Progenitor cell of endocrine pancreas (in vitro differentiated cells): Measurements from ENCODE around the gene RERE. TPM values are rescaled to one million over a fixed set of nuclear protein-coding genes. Genes with fewer than 3 reads are reported as not detected.
A peak's percentile ranks its signal among the peaks of the same experiment; 100 is the strongest.

Experiments
- DNase-seq: peaks from one replicate; pipeline ENCODE4 v3.0.0; 2021; ENCODE audit warnings: low spot score; ENCODE audit not compliant: unreplicated experiment
- H3K27ac Mint-ChIP-seq: 2 replicates; pipeline ENCODE4 v1.8.0; 2021; ENCODE audit warnings: mild to moderate bottlenecking, moderate library complexity, mixed read lengths
- H3K27me3 Mint-ChIP-seq: 2 replicates; pipeline ENCODE4 v1.8.0; 2021; ENCODE audit warnings: mixed read lengths
- H3K36me3 Mint-ChIP-seq: 2 replicates; pipeline ENCODE4 v1.8.0; 2022; ENCODE audit warnings: mixed read lengths; ENCODE audit not compliant: insufficient read depth
- H3K4me1 Mint-ChIP-seq: 2 replicates; pipeline ENCODE4 v1.8.0; 2021; ENCODE audit warnings: low read depth, mixed read lengths
- H3K4me3 Mint-ChIP-seq: 2 replicates; pipeline ENCODE4 v1.8.0; 2021; ENCODE audit warnings: low read depth, mild to moderate bottlenecking, moderate library complexity, mixed read lengths
- H3K9me3 Mint-ChIP-seq: 2 replicates; pipeline ENCODE4 v1.8.0; 2021; ENCODE audit warnings: low read depth, mixed read lengths
- total RNA-seq: library from RNA; stranded (reverse); gene quantifications from 2 replicates; pipeline ENCODE4 v1.2.1, GENCODE V29; 2021
- TF ChIP-seq, protein P1 (sequence below): fragments of 200-600 bp; sonication (generic); IDR thresholded peaks from one replicate; pipeline ENCODE4 v1.5.0; 2021; ENCODE audit warnings: antibody characterized with exemption, mild to moderate bottlenecking; ENCODE audit not compliant: unreplicated experiment

Gene RERE
- total RNA-seq, 1 donor from 2014 or later: 329 TPM

DNA sequence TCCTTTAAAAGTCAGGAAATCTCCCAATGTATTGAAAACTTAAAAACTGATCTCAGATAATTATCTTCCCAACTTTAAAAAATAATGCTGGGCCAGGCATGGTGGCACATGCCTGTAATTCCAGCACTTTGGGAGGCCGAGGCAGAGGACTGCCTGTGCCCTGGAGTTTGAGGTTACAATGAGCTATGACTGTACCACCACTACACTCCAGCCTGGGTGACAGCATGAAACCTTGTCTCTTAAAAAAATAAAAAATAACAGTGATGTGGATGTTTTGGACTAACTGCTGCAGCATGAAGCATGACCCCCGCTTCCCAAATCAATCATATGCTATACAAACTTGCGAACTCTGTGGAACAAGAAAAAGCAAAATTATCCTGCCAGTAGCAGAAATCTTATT, 186.3 kb downstream of the RERE start:
- H3K36me3 Mint-ChIP-seq: peaks cover 7% of the 10 kb centered on the region
- H3K4me1 Mint-ChIP-seq: peaks cover 63% of the 10 kb centered on the region
- H3K9me3 Mint-ChIP-seq: no peaks in the 10 kb centered on the region
- H3K4me3 Mint-ChIP-seq: no peak overlapping the region
- no peak for DNase-seq
- H3K27ac Mint-ChIP-seq: peak overlapping the region; percentile 58
- H3K27me3 Mint-ChIP-seq: no peaks in the 10 kb centered on the region
- TF ChIP-seq, protein P1, sequence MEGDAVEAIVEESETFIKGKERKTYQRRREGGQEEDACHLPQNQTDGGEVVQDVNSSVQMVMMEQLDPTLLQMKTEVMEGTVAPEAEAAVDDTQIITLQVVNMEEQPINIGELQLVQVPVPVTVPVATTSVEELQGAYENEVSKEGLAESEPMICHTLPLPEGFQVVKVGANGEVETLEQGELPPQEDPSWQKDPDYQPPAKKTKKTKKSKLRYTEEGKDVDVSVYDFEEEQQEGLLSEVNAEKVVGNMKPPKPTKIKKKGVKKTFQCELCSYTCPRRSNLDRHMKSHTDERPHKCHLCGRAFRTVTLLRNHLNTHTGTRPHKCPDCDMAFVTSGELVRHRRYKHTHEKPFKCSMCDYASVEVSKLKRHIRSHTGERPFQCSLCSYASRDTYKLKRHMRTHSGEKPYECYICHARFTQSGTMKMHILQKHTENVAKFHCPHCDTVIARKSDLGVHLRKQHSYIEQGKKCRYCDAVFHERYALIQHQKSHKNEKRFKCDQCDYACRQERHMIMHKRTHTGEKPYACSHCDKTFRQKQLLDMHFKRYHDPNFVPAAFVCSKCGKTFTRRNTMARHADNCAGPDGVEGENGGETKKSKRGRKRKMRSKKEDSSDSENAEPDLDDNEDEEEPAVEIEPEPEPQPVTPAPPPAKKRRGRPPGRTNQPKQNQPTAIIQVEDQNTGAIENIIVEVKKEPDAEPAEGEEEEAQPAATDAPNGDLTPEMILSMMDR: no peak

DNA sequence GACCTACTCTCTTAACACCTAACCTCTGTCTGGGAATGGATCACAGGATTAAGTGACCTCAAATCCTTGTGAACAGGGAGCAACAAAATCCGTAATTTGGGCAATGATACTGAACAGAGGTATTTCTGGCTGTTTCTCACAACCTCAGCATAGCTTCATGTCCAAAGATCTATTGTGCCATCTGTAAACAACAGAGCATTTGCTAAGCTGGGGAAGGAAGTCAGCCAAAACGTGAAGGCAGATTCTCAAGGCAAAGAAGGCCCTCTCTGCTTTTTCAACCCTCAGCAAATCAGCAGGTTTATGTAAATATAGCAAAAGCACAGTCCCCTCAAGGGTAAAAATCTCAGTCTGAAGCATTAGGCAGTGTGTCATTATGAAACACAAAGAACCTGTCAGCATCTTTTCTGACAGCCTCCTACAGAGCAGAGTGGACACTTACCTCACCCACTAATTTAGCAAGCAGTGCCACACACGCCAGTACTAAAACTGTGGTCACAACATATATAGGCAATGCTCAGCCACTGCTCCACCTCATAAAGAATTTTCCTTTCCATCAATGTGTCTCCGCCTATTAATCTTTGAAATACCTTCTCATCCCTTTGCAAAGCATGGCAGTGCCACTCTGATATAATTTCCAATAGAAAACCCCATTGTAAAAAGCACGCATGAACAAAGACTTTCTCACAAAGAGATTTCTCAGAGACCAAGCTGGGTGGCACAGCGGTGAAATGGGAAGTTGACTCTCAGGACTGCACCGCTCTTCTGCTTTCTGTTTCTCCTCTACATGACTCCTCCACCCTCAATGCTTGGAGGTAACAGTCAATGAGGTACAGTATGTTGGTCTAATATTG, 188.0 kb downstream of the RERE start:
- Mint-ChIP-seq H3K36me3 (peaks cover 1% of the 10 kb centered on the region), H3K27me3 (no peaks in the 10 kb centered on the region), H3K4me3 (no peak overlapping the region), H3K4me1 (peaks cover 70% of the 10 kb centered on the region), H3K9me3 (no peaks in the 10 kb centered on the region), H3K27ac (peak overlapping the region; percentile 21)
- DNase-seq: no peak
- TF ChIP-seq, protein P1: no peak

DNA sequence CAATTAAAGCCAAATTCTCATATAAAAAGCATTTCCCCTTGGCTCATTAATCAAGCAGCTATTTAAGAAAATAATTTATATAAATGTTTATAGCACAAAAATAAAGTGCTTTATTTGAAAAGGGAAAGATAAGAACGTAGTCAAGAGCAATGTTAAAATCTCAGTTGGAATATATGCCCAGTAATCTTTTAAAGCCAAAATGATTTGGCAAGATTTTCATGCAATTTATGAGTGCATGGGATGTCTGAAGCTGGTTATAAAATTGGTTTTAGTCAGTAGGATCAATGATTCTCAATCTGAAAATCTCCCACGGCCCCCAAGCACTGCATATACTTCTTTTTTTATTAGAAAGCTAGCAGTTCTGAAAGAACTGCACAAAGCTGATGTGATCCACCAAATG, 188.8 kb downstream of the RERE start:
- peaks cover 72% of the 10 kb centered on the region for H3K4me1 Mint-ChIP-seq
- DNase-seq: no peak
- peaks cover 2% of the 10 kb centered on the region for H3K36me3 Mint-ChIP-seq
- H3K27ac Mint-ChIP-seq: no peak overlapping the region
- no peak overlapping the region for H3K4me3 Mint-ChIP-seq
- TF ChIP-seq, protein P1: no peak
- H3K27me3 Mint-ChIP-seq: no peaks in the 10 kb centered on the region
- no peaks in the 10 kb centered on the region for H3K9me3 Mint-ChIP-seq

DNA sequence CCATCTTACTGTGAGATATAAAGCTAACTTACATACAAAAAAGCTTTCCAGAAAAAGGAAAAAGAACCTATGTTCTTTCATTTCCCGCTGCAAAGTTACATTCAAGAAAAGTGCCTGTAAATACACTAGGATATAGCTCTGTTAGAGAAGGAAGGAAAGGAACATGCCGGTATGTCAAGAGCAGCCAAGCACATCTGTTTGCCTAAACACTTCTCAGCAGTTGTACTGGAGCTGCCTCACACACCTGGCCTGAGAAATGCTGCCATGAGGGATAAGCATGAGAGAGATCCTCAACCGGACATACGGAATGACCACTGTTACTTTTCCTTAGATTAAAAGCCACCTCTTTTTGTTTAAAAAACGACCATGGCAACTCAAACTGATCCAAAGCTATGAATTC, 189.7 kb downstream of the RERE start:
- no peak overlapping the region for H3K4me3 Mint-ChIP-seq
- no peak for DNase-seq
- TF ChIP-seq, protein P1: no peak
- H3K4me1 Mint-ChIP-seq: peaks cover 75% of the 10 kb centered on the region
- H3K36me3 Mint-ChIP-seq: peaks cover 4% of the 10 kb centered on the region
- no peaks in the 10 kb centered on the region for H3K27me3 Mint-ChIP-seq
- H3K9me3 Mint-ChIP-seq: no peaks in the 10 kb centered on the region
- H3K27ac Mint-ChIP-seq: peak overlapping the region; percentile 86

DNA sequence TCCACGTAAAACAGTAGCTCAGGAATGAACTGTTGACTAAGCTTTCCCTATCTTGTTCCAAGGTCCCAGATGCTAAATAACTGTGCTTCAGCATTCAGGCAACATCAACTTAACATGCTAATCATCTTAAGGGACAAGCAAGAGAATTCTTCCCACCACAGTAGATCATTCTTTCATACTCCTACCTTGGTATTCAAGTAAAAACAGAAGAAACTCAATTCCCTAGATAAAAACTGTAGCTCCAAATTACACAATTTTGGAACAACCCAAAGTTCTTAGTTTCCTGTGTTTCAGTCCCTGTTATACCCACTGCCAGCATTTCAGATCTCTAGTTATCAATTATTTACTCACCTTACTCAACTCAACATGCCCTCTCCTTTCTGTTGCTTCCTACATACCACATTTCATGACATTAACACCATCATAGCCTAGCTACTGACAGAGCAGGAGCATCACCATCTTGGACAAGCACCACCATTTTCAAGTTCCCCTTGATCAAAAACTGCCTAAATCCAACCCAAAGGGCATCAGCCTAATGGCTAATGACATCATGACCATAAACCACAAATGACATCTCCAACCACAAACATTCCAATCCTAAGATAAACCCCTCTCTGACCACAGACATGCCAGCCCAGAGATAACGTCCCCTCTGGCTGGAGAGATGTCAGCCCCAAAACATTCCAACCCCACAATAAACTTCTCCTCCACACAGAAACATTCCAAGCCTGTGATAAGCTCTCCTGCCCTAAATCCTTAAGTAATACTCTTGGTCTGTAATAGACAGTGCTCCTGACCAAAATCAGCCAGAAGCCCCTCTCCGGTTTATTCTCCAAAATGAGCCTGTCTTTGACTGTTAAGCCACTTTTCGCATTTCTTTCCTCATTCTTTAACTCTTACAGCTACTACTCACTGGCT, 191.2 kb downstream of the RERE start:
- H3K4me3 Mint-ChIP-seq: peak overlapping the region; percentile 9
- H3K36me3 Mint-ChIP-seq: peaks cover 4% of the 10 kb centered on the region
- no peaks in the 10 kb centered on the region for H3K27me3 Mint-ChIP-seq
- no peaks in the 10 kb centered on the region for H3K9me3 Mint-ChIP-seq
- H3K27ac Mint-ChIP-seq: peak overlapping the region; percentile 93
- no peak for DNase-seq
- H3K4me1 Mint-ChIP-seq: peaks cover 76% of the 10 kb centered on the region
- TF ChIP-seq, protein P1: no peak
